ENCODE results near the gene AK2. TPM values are rescaled to one million over a fixed set of nuclear protein-coding genes. Genes with fewer than 3 reads are reported as not detected.
A peak's percentile ranks its signal among the peaks of the same experiment; 100 is the strongest.
"Not testable (repeated sequence)": the region's sequence is repeated elsewhere in the genome, so short reads cannot be mapped to it uniquely, and the experiment has no call there.

The AK2 gene
- total RNA-seq, 1 experiment from 2014 or later, result 204 TPM

DNA sequence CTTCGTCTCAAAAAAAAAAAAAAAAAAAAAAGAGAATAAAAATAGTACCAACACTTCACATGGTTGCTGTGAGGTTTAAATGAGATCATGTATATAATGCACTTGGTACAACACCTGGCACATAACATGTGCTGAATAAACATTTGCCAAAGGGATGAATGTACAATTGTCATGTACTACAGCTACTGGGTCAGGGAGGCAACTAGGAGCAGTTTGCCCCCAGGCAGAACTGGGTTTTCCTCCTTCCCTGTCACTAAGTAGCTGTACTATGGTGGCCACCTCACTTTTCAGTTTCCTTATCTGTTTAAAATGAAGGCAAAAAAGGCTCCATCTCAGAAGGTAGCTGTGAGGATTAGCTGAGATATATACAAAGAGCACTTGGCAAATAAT lies 11.5 kb downstream of the AK2 start:
- no peak for DNase-seq (ENCODE audit: extremely low read depth, low read depth)

- DNase-seq (ENCODE audit: extremely low read depth, low read depth), result not testable (repeated sequence)
Measured at GRCh38 chr1:33024430-33025179, 12.1 kb downstream of the AK2 start.

DNA sequence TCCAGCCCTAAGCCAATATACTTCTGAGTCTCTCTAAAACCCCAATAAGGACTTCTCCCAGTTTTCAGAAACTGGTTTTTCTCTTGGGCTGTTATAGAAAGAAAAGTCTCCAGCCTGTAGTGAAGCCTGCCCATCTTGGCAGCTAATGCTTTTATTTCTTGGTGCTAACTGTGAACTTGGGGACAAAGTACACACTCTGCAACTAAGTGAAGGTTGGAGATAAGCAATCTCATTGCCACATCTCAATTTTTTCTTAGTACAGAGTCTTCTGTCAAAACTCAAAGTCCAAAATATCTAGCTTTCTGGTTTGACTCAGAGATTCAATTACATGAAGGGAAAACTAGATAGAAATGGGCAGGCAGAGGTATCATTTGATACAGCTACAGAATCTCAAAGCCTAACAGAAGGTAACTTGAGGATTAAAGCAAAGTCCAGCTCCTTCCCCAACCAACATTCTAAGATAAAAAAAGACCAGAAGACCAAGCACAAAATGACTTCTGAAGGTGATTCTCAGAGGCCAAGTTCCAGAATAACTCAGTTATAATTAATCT lies 14.0 kb downstream of the AK2 start:
- no peak for DNase-seq (ENCODE audit: extremely low read depth, low read depth)

GRCh38 chr1:33021567-33022431 lies 14.9 kb downstream of the AK2 start:
- DNase-seq (ENCODE audit: extremely low read depth, low read depth), result no peak

- DNase-seq (ENCODE audit: extremely low read depth, low read depth), result no peak
Measured at GRCh38 chr1:33018112-33018511, 18.6 kb downstream of the AK2 start.

DNA sequence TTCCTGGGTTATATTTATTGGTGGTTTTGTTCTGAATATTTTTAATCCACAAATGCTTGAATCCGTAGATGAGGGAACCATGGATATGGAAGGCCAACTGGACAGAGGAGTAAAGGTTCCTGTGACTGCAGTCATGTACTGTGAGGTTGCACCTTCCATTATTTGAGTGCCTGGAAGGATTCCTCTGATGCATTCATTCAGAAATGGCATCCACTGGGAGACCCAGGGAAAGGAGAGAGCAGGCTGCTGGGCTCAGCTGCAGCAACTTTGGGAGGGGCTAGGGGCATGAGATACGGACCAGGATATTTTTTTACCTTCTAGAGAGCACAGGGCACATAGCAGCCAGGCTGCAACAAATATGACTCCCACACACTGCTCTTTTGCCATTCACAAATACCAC lies 19.5 kb downstream of the AK2 start:
- no peak for DNase-seq (ENCODE audit: extremely low read depth, low read depth)

- DNase-seq (ENCODE audit: extremely low read depth, low read depth), result no peak
Measured at GRCh38 chr1:33015216-33015615, 21.5 kb downstream of the AK2 start.

DNA sequence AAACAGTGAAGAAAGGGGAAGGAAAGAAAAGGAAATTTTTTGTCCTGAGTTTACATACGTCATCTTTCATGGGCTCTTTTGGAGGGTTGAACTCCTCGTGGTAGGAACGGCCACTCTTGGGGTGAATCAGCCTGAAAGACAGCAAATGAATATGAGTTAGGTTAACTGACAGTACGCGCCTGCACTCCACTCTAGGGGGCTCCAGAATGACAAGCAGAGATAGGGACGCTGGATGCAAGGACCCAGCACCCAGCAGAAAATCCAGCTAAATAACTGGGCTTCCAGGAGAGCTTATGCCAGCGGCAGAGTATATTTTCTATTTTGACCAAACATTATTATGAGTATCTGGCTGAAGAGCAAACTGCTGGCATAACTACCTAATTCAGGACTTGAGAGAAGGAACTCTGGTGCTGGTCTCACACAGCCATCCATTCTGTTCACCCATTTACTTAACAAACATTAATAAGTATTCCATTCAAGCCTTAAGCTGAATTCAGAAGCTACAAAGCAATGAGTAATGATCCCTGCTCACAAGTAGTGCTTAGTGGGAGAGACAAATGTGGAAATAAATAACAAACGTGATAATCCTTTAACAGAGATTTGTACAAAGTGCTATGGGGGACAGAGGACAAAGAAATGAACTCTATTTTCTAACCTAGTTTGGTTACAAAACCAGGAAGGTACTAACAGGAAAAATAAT lies 22.1 kb downstream of the AK2 start:
- no peak for DNase-seq (ENCODE audit: extremely low read depth, low read depth)

- no peak for DNase-seq (ENCODE audit: extremely low read depth, low read depth)
Measured at GRCh38 chr1:33013791-33014190, 22.9 kb downstream of the AK2 start.

DNA sequence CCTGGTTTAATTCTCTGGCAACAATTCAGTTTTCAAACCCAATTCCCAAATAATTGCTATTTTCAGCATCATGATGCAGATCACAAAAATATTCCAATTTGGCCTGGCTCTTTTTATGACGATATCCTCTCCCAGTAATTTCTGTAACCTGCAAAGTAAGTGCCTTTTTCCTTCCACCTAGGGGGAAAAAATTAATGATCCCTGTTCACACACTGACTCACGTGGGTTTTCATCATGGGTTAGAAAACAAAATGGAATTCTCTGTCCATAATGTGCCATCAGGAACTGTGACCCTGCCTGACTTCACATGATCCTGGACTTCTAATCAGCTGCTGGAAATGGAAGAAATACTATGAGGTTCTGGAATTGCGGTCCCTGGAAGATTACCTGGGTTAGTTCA lies 24.5 kb downstream of the AK2 start:
- DNase-seq (ENCODE audit: extremely low read depth, low read depth), result no peak

GRCh38 chr1:33010932-33011731 lies 25.6 kb downstream of the AK2 start:
- no peak for DNase-seq (ENCODE audit: extremely low read depth, low read depth)

GRCh38 chr1:33009561-33009960 lies 27.1 kb downstream of the AK2 start:
- no peak for DNase-seq (ENCODE audit: extremely low read depth, low read depth)

GRCh38 chr1:33008051-33008914 lies 28.4 kb downstream of the AK2 start:
- no peak for DNase-seq (ENCODE audit: extremely low read depth, low read depth)

DNA sequence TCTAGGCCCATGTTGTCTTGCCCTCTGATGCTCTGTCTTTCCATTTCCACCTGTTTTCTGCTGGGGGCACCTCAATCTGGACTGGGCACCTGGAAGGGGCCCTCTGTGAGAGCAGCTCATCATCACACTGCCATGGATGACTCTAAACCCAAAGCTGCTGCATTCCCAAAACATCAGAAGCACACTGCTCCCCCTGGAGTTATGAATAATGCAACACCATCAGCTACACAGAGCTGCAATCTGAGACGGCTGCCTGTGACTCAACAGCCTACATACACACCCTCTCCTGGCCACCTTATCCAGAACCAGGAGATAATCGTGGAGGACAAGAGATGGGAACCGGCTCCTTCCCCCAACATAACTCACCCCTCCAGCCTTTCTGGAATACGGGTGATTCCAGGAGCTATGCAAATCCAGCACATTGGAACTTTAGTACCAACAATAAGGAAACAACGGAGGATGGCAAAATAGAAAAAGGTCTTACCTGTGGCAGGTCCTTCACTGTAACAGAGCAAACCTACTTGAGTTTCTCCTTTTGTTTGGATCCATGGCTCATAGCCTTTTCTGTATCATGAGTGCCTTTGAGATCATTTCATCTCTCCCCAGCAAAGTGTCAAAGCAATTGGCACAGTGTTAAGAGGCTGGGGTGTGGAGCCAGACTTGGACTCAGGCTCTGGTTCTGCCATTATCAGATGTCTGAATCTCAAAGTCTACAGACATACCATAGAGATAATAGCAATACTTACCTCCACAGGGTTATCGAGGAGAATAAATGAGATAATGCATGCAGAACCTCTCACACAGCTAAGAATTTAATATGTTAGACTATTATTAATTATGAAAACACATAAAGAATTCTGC lies 29.3 kb downstream of the AK2 start:
- peak; percentile 66 for DNase-seq (ENCODE audit: extremely low read depth, low read depth)

DNA sequence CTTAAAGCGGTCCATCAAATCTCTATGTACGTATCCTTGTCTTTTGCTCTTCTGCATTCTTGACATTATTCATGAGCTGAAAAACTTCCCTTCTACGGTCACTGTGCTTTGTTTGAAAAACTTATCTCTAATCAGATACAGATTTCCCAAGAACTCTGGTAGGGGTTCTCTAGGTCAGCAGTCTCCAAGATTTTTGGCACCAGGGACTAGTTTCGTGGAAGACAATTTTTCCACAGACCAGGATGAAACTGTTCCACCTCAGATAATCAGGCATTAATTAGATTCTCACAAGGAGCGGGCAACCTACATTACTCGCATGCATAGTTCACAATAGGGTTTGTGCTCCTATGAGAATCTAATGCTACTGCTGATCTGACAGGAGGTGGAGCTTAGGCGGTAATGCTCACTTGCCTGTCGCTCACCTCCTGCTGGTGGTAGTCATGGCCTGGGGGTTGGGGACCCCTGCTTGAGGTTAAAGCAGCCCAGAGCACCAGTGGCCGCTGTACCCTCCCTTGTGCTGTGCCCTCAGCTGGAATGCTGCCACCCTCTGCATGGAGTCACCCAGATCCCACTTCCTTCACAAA lies 30.8 kb downstream of the AK2 start:
- DNase-seq (ENCODE audit: extremely low read depth, low read depth), result no peak

- DNase-seq (ENCODE audit: extremely low read depth, low read depth), result no peak
Measured at GRCh38 chr1:33005117-33005837, 31.4 kb downstream of the AK2 start.

DNA sequence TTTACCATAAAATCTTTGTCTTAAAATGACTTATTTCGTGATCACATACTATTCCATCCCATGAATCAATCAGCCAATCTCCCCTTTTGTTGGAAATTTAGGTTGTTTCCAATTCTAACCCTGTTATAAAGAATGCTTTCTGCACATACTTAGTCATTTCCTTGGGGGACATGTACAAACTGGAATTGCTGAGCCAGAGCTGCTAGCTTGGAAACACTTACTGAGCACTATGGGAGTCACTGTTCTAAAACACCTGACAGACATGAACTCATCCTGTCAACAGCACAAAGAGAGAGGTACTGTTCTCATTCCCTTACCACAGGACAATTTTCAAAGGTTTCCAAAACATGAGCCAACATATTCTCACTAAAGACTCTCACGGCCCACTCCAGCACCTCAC lies 32.1 kb downstream of the AK2 start:
- no peak for DNase-seq (ENCODE audit: extremely low read depth, low read depth)

Measured in NCI-H460 (cell line).